Esophagus squamous epithelium (tissue), 5 donors: ENCODE data around the gene ZNF525. TPM values are rescaled to one million over a fixed set of nuclear protein-coding genes. Genes with fewer than 3 reads are reported as not detected.
"Not testable (repeated sequence)": the region's sequence is repeated elsewhere in the genome, so short reads cannot be mapped to it uniquely, and the experiment has no call there.

Experiments
- DNase-seq: peaks from one replicate; lab custom pipeline; 2025; lab: John Stamatoyannopoulos, UW
- H3K27ac ChIP-seq, 4 donors: fragments of 200-600 bp; sonication (generic); one replicate each; pipeline ENCODE4 v1.5.1; 2016 to 2019; ENCODE audit warnings: mild to moderate bottlenecking in 1 of 4
- H3K27me3 ChIP-seq, 4 donors: fragments of 200-600 bp; sonication (generic); 1 replicate in 3 of 4; 2 replicates in 1 of 4; pipeline versions ENCODE4 v1.5.1 to v1.6.0; 2017 to 2021; ENCODE audit warnings: antibody characterized with exemption in 1 of 4
- H3K36me3 ChIP-seq, 3 donors: fragments of 200-600 bp; sonication (generic); one replicate each; pipeline ENCODE4 v1.5.1; 2016 to 2019
- H3K4me1 ChIP-seq, 3 donors: fragments of 200-600 bp; sonication (generic); one replicate each; pipeline ENCODE4 v1.5.1; 2017 to 2019
- H3K4me3 ChIP-seq, 4 donors: fragments of 200-600 bp; sonication (generic); 1 replicate in 3 of 4; 2 replicates in 1 of 4; pipeline ENCODE4 v1.5.1; 2016 to 2019; ENCODE audit warnings: mild to moderate bottlenecking in 2 of 4, moderate library complexity in 1 of 4
- H3K9me3 ChIP-seq, 3 donors: fragments of 200-600 bp; sonication (generic); one replicate each; pipeline ENCODE4 v1.5.1; 2016 to 2019
- POLR2A ChIP-seq, 4 donors: fragments of 450-650 bp; IDR thresholded peaks; one replicate each; pipeline ENCODE4 v1.6.1; 2017; ENCODE audit warnings: antibody characterized with exemption in 4 of 4, mild to moderate bottlenecking in 4 of 4, moderate library complexity in 3 of 4
- WGBS, 2 donors: methylation state at CpG; one replicate each; pipeline ENCODE4 v1.1.5; 2018; 5-methylcytosine and 5-hydroxymethylcytosine counted together
- intact Hi-C: fragments of 100-400 bp; cut with DNase I; formaldehyde crosslinking; loops from one replicate; pipeline ENCODE4 v1.15.0; 2022
- total RNA-seq, 4 donors: library from RNA; depleted of rRNA; stranded (reverse); fragments of >200 nt; gene quantifications; one replicate each; pipeline ENCODE4 v1.1.0, GENCODE V29; 2016
- TF ChIP-seq, protein P1 (sequence below), 6 experiments: fragments of 450-650 bp in 4 of 6; fragments of 200-600 bp in 2 of 6; sonication (generic) in 2 of 6; IDR thresholded peaks; one replicate each; pipeline ENCODE4 v1.5.1; 2016 to 2019; ENCODE audit warnings: antibody characterized with exemption in 6 of 6, mild to moderate bottlenecking in 4 of 6, moderate library complexity in 4 of 6
- donor health status: DM: yes; HTN: yes; CAD: no.

The ZNF525 gene
- total RNA-seq, 4 donors from 2014 or later = 2.3 to 17.4 (median 6.2) TPM

DNA sequence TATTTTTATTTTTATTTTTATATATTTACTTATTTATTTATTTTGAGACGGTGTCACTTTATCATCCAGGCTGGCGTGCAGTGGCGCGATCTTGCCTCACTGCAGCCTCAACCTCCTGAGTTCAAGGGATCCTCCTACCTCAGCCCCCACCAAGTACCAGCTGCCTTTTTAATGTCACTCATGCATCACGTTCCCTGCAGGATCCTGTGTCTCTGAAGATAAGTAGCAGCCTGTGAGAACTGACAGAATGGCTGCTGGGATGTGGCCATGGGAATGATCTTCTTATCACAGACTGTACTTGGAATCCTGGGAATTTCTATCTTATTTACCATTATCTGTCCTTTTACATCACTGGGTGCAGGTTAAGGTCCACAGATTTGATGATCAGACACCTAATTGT, 57.0 kb downstream of the ZNF525 start:
- peaks cover 0 to 9% (median 0%) of the 10 kb centered on the region in 3 donors for H3K4me1 ChIP-seq
- H3K9me3 ChIP-seq = peaks cover 0 to 17% (median 7%) of the 10 kb centered on the region in 3 donors
- no peak overlapping the region for H3K4me3 ChIP-seq
- intact Hi-C loops = no loop called here
- DNase-seq = no peak
- WGBS, 2 donors = 81 to 83% methylated on average over 5 of the region's 5 CpGs
- TF ChIP-seq, protein P1, sequence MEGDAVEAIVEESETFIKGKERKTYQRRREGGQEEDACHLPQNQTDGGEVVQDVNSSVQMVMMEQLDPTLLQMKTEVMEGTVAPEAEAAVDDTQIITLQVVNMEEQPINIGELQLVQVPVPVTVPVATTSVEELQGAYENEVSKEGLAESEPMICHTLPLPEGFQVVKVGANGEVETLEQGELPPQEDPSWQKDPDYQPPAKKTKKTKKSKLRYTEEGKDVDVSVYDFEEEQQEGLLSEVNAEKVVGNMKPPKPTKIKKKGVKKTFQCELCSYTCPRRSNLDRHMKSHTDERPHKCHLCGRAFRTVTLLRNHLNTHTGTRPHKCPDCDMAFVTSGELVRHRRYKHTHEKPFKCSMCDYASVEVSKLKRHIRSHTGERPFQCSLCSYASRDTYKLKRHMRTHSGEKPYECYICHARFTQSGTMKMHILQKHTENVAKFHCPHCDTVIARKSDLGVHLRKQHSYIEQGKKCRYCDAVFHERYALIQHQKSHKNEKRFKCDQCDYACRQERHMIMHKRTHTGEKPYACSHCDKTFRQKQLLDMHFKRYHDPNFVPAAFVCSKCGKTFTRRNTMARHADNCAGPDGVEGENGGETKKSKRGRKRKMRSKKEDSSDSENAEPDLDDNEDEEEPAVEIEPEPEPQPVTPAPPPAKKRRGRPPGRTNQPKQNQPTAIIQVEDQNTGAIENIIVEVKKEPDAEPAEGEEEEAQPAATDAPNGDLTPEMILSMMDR (IDR thresholded peaks at IDR 0.05) = no peak
- no peak for TF ChIP-seq POLR2A (IDR thresholded peaks at IDR 0.05)
- H3K27ac ChIP-seq = no peak overlapping the region
- no peaks in the 10 kb centered on the region for H3K27me3 ChIP-seq
- no peaks in the 10 kb centered on the region for H3K36me3 ChIP-seq

DNA sequence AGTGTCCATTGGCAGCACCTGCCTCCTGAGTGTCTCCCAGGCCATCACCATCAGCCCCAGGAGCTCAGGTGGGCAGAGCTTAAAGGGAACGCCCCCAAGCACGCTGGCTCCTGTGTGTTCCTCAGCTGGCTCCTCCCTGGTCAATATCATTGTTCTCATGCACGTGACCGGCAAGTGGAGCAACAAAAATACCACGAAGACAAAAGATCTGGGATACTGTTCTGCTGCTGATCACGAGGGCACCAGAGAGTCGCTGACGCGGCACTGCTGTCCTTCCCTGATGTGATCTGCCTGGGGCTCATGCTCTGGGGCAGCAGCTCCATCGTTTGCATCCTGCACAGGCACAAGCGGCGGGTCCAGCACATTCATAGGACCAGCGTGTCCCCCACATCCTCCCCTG, 57.6 kb downstream of the ZNF525 start:
- H3K36me3 ChIP-seq, H3K27me3 ChIP-seq, H3K4me1 ChIP-seq, H3K4me3 ChIP-seq, H3K27ac ChIP-seq, intact Hi-C loops, DNase-seq: not testable (repeated sequence)
- WGBS, 2 donors = 17% methylated on average over 1 of the region's 13 CpGs; no CpG with 5 or more reads in 1 of the 2 donors
- peaks cover 0 to 11% (median 4%) of the 10 kb centered on the region in 3 donors for H3K9me3 ChIP-seq

DNA sequence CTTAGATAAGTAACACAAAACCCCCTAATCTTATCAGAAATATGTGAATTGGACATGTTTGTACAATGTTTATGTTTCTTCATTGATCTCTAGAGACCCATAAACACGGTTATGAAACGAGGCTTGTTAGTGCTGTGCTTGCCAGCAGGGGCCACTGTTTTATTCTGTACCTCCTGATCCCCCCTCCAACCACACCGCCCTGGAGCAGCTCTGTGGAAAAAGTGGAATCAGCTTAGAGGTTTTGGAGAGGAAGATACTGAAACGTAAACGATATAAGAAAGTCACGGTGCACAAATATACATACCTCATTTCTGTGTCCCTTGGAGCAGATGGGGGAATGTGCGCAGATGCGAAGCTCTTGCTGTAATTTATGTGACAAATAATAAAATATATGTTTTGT, 58.2 kb downstream of the ZNF525 start:
- H3K4me3 ChIP-seq, H3K27me3 ChIP-seq, H3K9me3 ChIP-seq, H3K27ac ChIP-seq, DNase-seq, intact Hi-C loops, H3K36me3 ChIP-seq, H3K4me1 ChIP-seq: not testable (repeated sequence)
- 55 to 71% methylated on average over 6 of the region's 8 CpGs for WGBS, 2 donors

DNA sequence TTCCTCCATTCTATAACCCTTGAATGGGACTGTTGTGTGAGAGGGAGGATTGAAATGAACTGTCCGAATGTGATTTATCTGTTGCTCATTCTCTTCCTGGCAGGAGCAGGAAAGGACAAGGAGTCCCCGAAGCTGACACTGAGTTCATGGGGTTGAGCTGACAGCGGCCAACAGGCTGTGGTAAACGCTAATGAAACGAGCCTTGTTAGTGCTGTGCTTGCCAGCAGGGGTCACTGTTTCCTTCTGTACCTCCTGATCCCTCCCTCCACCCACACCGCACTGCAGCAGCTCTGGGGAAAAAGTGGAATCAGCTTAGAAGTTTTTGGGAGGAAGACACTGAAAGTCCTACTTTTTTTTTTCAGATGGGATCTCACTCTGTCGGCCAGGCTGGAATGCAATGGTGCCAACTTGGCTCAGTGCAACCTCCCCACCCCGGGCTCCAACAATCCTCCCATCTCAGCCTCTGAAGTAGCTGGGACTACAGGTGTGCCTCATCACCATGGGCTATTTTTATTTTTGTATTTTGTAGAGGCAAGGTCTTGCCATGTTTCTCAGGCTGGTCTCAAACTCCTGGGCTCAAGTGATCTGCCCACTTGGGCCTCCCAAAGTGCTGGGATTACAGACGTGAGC, 59.6 kb downstream of the ZNF525 start:
- intact Hi-C loops = no loop called here

DNA sequence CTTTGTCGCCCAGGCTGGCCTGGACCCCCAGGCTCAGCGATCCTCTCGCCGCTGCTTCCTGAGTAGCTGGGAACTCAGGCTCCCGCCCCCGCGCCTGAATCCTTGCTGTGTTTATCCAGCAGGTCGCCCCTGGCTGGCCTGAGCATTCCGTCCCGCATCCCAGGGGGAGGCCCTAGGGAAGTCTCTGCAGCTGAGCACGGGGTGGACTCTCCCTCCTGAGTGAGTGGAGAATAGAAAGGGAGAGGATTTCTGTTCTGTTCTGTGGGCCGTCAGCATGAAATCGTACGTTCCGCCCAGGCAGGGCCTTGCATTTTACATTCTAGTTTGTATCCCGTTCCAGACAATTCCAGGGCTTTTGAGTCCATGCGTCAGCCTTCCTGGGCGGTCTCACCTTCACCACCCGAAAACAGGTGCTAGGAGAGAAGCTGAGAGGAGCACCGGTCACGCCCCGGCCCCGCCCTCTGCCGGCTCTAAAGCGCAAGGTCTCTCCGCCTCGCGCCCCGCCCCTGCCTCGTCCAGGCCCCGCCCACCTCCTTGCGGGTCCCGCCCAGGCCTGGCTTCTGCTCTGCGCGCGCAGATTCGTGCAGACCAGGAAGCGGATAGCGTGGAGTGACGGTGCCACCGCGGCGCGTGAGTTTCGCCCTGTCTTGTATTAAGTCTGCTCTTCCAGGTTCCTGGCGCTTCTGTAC, 66.0 kb downstream of the ZNF525 start, which contains the start of gene ZNF761:
Gene ZNF761, plus strand, starts transcription at position 586 of the 689 bp plus-strand sequence. CDS start 15,285 bp downstream, outside the sequence.
- H3K36me3 ChIP-seq = peaks cover 0 to 31% (median 0%) of the 10 kb centered on the region in 3 donors
- DNase-seq = peak; percentile 62
- H3K9me3 ChIP-seq = peaks cover 0 to 7% (median 0%) of the 10 kb centered on the region in 3 donors
- 8 to 12% methylated on average over 9 to 12 of the region's 46 CpGs for WGBS, 2 donors
- peaks cover 0 to 19% (median 6%) of the 10 kb centered on the region in 3 donors for H3K4me1 ChIP-seq
- H3K4me3 ChIP-seq = peak within 1 kb of the TSS; percentile 61 to 86 (median 68)
- peak in 3 of 4 donors; percentile 67 to 76 (median 72) for TF ChIP-seq POLR2A (IDR thresholded peaks at IDR 0.05)
- TF ChIP-seq, protein P1 (IDR thresholded peaks at IDR 0.05) = peak in 5 of 6 experiments; percentile 15 to 47 (median 42)
- intact Hi-C loops = no loop called here
- peak within 1 kb of the TSS; percentile 81 to 90 (median 88) for H3K27ac ChIP-seq
- no peaks in the 10 kb centered on the region for H3K27me3 ChIP-seq

More for the DNA sequence above, 59.6 kb downstream of the ZNF525 start:
- WGBS, 2 donors = 32 to 36% methylated on average over 6 to 9 of the region's 9 CpGs
- Histone ChIP-seq H3K9me3 (no peaks in the 10 kb centered on the region), H3K4me3 (no peak overlapping the region), H3K27ac (no peak overlapping the region), H3K4me1 (peaks cover 0 to 9% (median 0%) of the 10 kb centered on the region in 3 donors), H3K27me3 (no peaks in the 10 kb centered on the region), H3K36me3 (no peaks in the 10 kb centered on the region)
- TF ChIP-seq, protein P1 (IDR thresholded peaks at IDR 0.05) = peak in 5 of 6 experiments; percentile 55 to 72 (median 59)
- TF ChIP-seq POLR2A (IDR thresholded peaks at IDR 0.05) = no peak
- no peak for DNase-seq
